Bronchial epithelial cell (primary cell): ENCODE measurements around the gene POGLUT2. TPM values are rescaled to one million over a fixed set of nuclear protein-coding genes. Genes with fewer than 3 reads are reported as not detected.

Source experiments
- DNase-seq: peaks from one replicate; pipeline ENCODE4 v3.0.0-alpha.2; 2010; ENCODE audit warnings: low read depth
- FAIRE-seq: peaks from 2 replicates; lab custom pipeline; 2011; peaks lifted over from hg19 to GRCh38; lab: Jason Lieb, UNC
- H3K27me3 ChIP-seq: 2 replicates; pipeline ENCODE4 v1.5.1; 2011; ENCODE audit warnings: low read length; ENCODE audit not compliant: control insufficient read depth, insufficient read depth
- H3K36me3 ChIP-seq: 2 replicates; pipeline ENCODE4 v1.5.1; 2011; ENCODE audit warnings: low read length; ENCODE audit not compliant: control insufficient read depth, insufficient read depth
- H3K4me3 ChIP-seq: 2 replicates; pipeline ENCODE4 v1.5.1; 2011; ENCODE audit warnings: mild to moderate bottlenecking, low read depth, low read length, control low read depth
- total RNA-seq: library from RNA; depleted of rRNA; stranded (reverse); fragments of >200 nt; gene quantifications from 2 replicates; pipeline ENCODE4 v1.2.1, GENCODE V29; 2014
- TF ChIP-seq, protein P1 (sequence below): IDR thresholded peaks from 2 replicates; pipeline ENCODE4 v1.5.1; 2011; ENCODE audit warnings: mild to moderate bottlenecking, moderate library complexity, low read length, control low read depth, inconsistent platforms; ENCODE audit not compliant: insufficient read depth, severe bottlenecking

POGLUT2 gene
- total RNA-seq, 1 donor from 2014 or later: 6.1 TPM

DNA sequence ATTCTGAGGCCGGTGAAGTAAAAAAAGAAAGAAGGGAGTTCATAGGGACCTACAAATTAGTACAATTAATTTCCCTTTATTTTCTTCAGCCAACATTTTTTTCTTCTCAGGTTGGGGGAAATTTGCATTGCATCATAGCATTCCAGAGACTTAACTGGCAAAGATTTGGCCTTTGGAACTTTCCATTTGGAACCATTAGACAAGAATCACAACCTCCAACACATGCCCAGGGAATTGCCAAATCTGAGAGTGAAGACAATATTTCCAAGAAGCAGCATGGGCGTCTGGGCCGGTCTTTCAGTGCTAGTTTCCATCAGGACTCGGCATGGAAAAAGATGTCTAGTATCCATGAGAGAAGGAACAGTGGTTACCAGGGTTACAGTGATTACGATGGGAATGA is 40.7 kb upstream of the POGLUT2 start:
- TF ChIP-seq, protein P1, sequence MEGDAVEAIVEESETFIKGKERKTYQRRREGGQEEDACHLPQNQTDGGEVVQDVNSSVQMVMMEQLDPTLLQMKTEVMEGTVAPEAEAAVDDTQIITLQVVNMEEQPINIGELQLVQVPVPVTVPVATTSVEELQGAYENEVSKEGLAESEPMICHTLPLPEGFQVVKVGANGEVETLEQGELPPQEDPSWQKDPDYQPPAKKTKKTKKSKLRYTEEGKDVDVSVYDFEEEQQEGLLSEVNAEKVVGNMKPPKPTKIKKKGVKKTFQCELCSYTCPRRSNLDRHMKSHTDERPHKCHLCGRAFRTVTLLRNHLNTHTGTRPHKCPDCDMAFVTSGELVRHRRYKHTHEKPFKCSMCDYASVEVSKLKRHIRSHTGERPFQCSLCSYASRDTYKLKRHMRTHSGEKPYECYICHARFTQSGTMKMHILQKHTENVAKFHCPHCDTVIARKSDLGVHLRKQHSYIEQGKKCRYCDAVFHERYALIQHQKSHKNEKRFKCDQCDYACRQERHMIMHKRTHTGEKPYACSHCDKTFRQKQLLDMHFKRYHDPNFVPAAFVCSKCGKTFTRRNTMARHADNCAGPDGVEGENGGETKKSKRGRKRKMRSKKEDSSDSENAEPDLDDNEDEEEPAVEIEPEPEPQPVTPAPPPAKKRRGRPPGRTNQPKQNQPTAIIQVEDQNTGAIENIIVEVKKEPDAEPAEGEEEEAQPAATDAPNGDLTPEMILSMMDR: no peak
- H3K27me3 ChIP-seq: no peaks in the 10 kb centered on the region
- FAIRE-seq: no peak
- no peak overlapping the region for H3K4me3 ChIP-seq
- H3K36me3 ChIP-seq: peaks cover 8% of the 10 kb centered on the region
- DNase-seq: no peak

DNA sequence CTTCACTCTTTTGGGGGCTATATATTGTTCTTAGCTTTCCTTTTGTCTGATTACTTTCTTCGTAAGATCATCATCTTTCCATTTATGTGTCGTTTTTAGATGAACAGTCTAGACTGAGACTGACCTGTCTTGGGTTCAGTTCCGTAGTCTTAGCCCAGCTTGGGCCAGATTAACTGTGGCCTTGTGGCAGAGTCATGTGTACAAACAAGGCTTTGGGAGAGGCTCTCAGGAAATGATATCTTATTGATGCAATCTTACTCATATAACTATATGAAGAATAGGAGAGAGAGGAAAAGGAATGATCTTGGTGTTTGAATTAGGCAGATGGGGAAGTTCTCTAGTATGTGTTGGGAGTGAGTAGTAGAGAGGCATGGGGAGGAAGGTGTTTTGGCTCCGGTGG is 40.2 kb upstream of the POGLUT2 start:
- no peak for FAIRE-seq
- TF ChIP-seq, protein P1: no peak
- Histone ChIP-seq H3K4me3 (no peak overlapping the region), H3K36me3 (peaks cover 8% of the 10 kb centered on the region), H3K27me3 (no peaks in the 10 kb centered on the region)
- DNase-seq: no peak

DNA sequence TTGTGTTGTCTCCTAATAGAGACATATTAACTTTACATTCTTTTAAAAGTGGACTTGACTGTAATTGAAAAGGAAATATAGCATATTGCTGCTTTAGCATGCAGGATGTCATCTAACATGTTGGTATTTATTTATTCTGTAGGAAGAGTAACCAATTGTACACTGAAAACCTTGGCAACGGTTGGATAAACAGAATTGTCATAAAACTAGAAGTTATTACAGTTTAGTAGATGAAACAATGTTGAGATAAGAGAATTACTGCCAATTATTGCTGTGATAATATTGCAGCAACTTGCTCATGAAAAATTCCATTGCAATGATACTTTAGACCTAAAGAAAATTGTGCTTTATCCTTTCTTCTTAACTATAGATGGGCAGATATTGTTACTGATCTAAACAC is 39.5 kb upstream of the POGLUT2 start:
- no peak for DNase-seq
- TF ChIP-seq, protein P1: no peak
- FAIRE-seq: no peak
- H3K4me3 ChIP-seq: no peak overlapping the region
- peaks cover 8% of the 10 kb centered on the region for H3K36me3 ChIP-seq
- H3K27me3 ChIP-seq: no peaks in the 10 kb centered on the region

DNA sequence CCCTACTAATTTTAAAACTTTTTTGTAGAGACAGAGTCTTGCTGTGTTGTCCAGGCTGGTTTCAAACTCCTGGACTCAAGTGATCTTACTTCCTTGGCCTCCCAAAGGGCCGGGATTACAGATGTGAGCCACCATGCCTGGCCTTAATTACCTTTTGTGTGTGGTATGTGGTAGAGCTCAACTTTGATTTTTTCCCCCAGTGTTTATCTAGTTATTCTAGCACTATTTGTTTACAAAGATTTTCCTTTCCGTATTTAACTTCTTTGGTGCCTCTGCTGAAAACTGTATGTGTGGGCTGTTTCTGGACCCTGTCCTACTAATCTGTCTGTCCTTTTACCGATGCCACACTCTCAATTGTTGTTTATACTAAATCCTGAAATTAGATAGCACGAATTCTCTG is 37.7 kb upstream of the POGLUT2 start:
- peaks cover 9% of the 10 kb centered on the region for H3K36me3 ChIP-seq
- no peak for FAIRE-seq
- no peak for DNase-seq
- no peaks in the 10 kb centered on the region for H3K27me3 ChIP-seq
- TF ChIP-seq, protein P1: no peak
- H3K4me3 ChIP-seq: no peak overlapping the region

DNA sequence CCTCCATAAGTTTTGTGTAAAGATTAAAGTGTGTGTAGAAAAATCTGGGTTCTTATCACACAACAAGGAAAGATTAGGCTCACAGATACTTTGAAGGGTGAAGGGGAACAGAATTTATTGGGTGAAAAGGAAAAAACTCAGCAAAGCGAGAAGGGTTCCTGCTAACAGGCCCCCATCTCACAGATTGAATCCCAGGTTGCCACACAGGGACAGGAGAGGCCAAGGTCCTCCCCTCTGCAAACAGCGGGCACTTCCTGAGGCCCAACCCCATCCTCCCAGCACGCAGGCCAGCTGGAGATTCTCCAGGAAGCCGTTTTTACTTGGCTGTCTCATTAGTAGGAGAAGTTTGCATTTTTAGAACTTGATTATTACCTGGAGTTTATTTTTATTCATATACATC is 31.9 kb upstream of the POGLUT2 start:
- TF ChIP-seq, protein P1: no peak
- DNase-seq: no peak
- Histone ChIP-seq H3K4me3 (no peak overlapping the region), H3K36me3 (peaks cover 7% of the 10 kb centered on the region), H3K27me3 (no peaks in the 10 kb centered on the region)
- FAIRE-seq: no peak
